HG03521 (cell line): ENCODE data around the gene RASSF4.

Experiments used
- ATAC-seq: cut with Tn5 transposase; IDR thresholded peaks from one replicate; pipeline ENCODE4 v1.9.1; 2021; ENCODE audit warnings: mild to moderate bottlenecking, moderate library complexity; ENCODE audit not compliant: unreplicated experiment

Gene RASSF4

DNA sequence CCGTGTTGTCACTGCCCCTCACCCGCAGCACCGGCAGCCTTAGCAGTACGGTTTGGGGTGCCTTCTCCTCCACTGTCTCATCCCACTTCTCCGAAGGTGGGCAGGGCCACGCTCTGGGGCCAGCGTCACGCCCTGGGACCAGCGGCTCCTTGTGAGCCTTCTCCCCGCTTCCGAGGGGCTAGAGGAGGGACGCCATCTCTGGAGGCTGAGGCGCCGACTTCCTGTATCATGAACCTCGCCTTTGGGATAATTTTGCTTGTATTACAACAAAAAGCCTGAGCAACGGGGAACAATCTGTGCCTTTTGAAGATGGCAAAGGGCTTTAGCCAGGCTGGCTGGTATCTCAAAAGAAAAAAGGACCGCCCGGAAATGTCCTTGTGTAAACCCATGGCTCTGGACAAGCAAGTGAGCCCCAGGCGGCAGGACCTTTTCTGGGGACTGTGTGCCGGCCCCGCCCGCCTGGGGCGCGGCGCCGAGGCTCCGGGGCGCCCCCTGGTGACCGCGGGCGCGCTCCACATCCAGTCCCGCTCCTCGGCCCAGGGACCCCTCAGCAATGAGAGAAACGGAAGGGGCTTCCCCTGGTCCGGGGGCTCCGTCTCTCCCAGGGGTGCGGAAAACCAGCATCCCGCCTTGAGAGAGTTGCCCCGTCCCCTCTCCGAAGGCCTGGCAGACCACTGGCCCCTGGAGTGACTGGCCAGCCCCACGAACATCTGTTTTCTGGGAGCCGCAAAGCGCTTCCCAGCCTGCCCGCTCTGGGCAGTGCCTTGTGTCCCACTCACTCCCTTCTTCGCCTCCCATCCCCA, 15.2 kb downstream of the RASSF4 start:
- peak; percentile 84 for ATAC-seq

DNA sequence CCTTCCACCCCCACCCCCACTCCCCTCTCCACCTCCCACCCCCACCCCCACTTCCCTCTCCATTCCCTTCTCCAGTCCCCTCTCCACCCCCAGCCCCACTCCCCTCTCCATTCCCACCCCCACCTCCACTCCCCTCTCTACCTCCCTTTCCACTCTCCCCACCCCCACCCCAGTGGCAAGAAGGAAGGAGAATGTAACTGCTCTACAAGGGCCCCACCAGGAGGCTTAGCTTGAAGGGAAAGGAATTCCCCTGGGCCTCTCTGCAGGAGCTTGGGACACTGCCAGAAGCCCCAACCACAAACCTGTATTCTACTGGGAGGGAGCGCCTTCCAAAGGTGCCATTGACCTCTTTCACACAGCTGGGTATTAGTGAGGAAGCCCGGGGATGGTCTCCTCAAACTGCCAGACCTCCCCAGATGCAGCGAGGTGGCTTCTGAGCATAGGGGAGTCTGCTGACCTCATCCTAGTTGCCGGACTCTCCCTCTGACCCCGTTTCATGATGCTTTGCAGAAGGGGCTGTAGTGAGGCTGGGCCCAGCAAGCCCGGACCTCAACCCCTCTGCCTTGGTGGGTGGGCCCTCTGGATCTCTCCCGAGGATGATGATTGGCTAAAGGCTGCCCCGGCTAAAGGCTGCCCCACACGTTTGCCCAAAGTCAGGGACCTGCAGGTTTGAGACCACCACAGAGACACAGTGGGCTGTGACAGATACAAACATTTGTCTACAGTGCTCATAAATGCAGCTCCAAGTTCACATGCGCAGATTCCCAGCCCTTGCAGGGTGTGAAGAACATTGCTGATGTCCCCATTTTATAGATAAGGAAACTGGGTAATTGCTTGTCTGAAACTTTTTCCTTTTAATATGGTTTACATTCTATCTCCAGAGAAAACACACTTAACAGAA, 16.1 kb downstream of the RASSF4 start:
- ATAC-seq, result no peak

DNA sequence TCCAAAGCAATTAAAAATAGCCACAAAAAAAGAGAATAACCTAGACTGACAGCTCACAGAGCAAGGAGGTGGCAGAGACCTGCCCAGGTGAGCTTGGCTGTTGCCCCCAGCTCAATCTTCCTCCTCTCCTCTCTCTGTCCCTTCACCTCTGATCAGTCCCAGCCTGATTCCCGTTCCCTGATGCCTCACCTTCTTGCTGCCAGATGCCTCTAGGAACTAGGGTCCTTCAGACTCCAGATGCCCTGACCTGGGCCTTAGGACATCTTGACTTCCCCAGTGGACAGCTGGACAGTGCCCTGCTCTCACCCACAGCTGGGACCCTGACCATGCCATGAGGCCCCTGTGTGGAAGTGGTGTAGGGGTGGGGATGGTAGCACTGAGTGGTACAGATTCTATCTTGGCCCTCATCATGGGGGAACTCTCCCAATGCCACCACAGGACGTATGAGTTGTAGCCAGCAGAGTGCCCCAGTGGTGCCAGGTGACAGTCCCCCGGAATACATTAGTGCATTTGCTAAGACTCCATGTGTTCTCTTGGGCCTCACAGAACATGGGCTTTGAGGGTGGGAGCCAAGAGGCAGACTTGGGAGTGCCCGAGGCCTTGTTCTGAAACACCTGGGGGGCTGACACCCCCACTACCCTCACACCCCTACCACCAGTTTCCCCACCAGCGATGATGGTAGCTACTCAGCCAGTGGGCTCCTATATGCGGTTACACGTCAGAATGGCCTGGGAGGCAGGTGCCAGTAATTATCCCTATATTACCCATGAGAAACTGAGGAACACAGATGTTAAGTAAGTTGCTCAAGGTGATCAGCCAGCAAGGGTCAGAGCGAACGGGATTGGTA, 17.0 kb downstream of the RASSF4 start:
- ATAC-seq, result no peak

DNA sequence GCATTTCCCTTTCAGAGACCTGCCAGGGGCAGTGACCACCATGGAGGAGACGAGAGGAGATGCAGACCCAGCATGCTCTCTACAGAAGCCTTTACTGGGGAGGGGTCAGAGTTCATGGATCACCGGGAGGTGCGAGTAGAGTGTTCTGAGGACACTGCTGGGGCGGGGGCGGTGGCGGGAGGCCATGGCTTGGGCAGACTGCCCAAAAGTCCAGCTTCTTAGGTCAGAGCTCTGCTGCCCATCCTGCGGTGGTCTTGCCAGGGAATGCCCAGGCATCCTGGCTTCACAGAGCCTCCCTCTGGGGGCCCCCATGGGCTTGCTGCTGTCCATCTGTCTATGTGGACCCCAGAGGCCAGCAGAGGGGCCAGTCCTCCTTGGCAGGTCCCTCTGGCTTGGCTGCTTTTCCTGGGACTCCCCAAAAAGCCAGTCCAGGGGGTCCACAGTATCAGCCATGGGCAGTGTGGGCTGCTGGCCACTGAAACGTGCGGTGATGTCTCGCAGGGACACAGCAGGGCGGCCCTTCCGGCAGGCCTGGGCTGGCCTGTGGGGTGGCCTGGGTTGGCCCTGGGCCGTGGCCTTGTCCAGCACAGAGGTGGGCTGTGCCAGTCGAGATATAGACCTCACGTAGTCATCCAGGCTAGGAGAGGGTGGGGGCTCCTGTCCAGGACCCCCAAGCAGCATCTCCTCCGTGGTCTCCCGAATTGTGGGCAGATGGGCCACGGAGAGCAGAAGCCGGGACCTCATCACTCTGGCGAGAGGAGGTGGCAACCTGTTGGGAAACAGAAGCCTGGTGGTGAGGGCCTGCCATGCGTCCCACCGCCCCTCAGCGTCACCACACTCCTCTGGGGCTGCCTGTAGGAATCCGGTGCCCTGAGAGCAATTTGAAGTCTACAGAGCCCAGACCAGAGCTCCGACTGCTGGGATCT, 17.9 kb downstream of the RASSF4 start:
- ATAC-seq, result no peak

DNA sequence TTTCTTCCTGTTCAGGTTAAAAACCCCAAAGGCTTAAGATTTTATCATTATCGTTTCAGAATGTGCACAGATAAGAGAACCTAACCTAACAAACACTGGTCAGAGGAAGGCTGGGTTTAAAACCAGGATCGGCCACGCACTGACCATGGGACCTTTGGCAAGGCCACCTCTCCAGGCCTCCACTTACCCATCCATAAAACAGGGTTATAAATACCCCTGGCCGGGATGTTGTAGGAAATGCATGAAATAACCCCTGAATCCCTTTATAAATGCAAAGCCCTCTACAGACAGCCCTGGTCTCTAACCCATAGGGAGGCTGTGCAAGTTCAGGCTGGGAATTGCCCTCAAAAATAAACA, 18.6 kb downstream of the RASSF4 start:
- no peak for ATAC-seq

DNA sequence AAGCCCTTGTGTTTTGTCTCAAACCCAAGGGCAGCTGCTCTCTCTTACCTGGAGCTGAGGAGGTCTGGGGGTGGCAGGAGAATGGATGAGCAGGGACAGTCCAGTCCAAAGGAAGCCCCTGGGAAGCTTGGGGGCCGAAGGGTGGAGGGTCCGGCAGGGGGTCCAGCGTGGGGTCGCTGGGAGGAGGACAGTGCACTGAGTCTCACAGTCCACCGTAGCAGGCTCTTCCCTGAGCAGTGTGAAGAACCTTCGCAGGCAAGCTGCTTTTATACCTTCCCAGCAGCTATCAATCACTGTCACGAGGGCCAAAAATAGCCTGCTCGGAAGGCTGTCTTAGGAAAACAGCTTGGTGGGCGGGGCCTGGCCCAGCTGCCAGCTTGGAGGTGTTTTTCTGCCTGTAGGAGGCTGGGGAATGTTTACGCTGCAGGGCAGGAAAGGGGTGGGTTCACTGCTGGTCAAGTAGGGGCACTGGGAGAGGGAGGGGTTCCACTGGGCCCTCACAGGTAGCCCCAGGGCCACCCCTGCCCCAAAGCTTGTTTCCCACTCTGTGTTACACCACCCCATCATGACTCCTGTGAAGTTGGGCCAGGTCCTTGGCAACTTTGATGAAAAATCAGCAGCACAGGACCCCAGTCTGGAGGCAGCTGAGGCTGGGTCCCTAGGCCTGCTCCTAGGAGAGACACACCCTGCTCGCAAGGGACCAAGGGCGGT, 19.1 kb downstream of the RASSF4 start, which contains the start of gene DEPP1:
DEPP1 (minus strand) TSS at position 240 of the 711 bp plus-strand sequence. CDS start 779 bp downstream, outside the sequence.
- ATAC-seq, result no peak

DNA sequence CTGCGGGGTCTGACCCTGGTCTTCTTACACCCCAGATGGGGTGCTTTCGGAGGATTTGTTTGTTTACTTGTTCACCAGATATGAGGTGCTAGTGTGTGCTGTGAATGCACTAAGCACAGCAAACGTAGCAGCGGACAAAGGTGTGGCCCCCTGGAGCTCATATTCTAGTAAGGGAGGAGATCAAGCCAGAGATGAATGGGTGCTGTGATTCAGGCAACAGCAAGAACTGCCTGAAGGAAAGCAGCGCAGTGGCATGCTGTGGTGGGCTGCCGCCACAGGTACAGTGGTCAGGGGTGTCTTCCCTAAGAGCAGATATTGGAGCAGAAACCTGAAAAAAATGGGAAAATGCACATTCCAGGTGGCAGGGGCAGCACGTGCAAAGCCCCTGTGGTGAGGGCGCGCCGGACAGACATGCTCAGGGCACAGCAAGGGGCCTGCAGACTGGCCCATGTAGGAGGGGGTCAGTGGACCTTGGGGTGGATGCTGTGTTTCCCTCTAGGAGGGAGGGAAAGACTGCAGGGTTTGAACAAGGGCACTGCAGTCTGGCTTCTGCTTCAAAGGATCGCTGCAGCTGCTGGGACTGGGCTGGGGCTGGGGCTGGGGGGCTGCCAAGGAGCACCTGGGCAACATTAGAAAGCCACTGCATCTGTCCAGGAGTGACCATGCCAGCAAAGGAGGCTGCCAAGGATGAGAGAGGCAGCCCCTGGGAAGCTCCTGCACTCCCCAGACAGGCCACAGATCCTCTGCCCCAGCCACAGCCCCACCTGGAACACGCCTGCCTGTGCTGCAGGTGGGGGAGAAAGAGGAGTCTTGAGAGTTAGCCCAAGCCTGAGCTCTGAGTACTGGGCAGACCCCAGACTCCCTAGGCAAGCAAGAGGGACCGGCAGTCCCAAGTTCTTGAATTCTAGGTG, 19.9 kb downstream of the RASSF4 start:
- no peak for ATAC-seq

DNA sequence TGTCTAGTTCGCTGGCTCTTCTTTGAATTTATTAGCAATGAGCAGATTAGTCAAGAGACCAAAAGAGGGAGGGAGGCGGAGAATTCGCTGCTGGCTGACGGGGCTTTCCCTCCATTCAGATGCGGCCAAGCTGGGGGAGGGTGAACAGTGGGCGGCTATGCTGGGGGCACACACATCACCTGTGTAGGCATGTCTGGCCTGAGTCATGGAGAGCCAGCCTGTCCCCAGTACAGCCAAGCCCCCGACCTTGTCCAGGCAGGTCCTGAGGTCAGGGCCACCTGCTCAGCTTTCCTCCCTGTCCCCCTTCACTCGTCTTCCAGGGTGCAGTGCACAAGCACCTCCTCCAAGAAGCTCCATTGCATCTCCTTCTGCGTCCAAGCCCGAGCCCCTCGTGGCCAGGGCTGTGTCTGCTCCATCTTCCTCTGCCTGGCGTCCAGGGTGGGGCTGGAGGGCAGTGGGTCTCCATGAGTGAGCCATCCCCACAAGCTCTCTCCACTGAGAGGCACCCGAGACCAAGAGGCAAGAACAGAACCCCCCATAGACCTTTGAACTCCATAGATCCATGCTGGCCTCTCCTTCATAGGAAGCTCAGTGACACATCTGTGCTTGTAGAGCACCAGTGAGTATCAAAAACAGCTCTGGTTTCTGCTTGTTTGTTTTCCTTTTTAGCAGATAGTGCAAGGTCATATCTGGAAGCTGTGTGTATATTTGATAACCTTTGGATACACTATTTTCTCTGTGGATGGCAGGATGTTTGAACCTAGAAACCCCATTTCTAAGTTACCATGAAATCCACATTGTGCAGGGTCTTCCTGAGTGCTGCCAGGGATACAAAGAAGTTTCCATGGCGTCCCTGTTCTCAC, 20.9 kb downstream of the RASSF4 start:
- ATAC-seq, result no peak

DNA sequence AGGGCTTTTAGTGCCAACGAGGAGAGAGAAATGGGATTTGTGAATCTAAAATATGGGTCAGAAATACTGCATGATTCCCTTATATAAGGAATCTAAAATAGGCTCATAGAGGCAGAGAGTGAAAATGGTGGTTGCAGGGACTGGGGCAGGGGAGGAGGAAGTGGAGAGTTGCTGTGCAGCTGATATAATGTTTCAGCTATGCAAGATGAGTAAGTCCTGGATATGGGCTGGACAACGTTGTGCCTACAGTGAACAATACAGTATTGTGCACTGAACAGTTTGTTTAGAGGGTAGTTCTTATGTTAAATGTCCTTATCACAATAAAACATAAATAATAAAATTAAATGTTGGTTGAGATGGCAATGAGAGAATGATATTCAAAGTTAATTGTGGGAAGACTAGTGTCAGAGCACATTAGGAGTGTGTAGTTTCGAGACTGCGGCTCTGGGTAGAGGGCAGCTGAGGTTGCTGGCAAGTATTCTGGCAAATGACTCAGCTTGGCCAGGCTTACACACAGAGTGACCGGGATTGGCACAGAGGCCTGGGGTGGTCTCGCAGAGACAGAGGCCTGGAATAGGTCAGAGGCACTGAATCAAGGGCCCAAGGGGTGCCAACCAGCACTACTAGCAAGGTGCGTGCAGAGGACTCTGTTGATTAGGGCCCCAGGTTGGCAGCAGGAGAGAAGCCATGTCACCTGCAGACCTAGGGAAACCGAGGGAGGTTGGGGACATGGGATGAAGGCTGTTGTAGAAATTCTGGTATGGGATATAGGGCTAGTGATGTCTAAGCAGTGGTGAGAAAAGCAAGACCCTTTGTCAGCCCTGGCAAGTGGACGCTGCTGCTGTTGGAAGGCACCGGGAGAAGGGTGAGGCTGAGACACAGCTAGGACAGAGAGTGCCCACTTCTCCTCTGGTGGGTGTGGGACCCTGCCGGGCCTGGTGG, 21.8 kb downstream of the RASSF4 start:
- ATAC-seq, result no peak

DNA sequence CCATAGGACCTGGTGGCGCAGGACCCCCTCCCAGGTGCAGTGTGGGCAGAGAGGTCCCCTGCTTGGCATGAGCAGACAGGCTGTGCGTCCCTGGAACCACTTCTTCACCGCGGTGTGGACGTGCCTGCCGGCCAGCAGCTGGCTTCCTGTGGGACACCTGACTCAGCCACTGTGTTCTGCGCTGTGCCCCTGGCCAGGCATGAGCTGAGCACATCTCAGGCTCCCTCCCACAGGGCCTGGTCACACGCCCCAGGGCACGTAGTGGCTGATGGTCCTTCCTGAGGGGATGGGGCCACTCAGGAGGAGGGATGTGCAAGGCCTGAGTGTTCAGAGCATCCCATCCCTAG, 22.5 kb downstream of the RASSF4 start:
- no peak for ATAC-seq

DNA sequence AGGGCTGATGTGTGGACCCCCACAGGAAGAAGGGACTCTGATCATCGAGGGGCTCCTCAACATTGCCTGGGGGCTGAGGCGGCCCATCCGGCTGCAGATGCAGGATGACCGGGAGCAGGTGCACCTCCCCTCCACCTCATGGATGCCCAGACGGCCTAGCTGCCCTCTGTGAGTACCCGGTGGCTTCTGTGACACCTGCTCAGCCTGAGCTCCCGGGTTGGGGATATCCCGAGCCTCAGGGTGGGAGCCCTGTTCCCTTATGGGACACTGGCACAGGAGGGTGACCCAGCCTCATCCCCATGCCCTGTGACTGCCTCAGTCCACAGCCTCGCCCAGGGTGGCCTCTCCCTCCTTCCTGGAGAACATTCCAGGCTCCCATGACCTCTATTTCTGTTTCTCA, 22.9 kb downstream of the RASSF4 start:
- ATAC-seq, result no peak

DNA sequence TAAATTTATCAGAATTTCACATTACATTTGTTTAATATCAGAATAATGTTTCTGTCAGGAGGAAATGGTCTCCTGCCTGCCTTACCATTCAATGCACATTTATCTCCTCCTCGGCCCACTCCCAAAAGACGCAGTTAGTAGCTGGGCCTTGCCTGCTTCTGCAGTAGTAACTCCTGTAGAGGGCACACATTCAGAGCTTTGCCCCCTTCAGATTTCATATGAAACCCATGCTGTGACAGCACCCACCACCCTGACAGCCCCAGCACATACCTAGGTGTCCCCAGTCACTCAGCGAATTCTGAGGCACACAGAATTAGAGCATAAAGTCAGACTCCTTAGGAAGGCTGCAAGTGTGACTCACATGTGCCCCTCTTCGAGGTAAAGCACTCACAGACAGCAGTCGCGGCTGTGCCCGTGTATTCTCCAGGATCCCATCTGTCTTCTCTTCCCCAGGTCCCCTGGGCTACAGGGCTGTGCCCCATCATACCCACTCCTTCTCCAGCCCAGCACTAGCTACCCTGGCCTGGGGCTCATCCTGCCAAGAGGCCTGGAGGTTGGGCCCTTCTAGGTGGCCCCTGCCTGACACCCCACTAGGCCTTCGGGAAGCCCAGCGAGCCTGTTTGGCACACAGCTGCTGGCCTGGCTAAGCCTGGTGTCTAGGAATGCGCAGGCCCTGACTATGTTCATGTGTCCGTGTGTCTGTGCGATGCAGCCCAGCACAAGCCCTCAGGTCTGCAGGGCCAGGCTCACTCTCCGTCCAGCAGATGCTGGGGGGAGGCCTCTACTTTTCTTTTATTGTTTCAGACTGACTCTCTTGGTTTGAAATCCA, 23.7 kb downstream of the RASSF4 start:
- ATAC-seq, result no peak

DNA sequence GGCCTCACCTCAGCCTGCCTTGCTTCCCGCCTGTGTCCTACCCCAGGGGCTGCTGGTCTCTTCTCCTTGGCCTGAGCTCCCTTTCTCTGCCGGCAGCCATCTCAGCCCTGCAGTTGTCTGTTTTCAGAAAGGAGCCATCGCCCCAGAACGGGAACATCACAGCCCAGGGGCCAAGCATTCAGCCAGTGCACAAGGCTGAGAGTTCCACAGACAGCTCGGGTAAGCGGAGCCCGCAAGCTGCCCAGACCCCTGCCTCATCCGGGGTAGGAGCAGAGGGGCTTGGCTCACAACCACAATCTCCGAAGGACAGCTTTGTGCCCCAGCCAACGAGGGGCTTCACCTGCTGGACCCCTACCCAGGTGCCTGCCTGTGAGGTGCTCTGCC, 24.3 kb downstream of the RASSF4 start:
- ATAC-seq, result no peak

DNA sequence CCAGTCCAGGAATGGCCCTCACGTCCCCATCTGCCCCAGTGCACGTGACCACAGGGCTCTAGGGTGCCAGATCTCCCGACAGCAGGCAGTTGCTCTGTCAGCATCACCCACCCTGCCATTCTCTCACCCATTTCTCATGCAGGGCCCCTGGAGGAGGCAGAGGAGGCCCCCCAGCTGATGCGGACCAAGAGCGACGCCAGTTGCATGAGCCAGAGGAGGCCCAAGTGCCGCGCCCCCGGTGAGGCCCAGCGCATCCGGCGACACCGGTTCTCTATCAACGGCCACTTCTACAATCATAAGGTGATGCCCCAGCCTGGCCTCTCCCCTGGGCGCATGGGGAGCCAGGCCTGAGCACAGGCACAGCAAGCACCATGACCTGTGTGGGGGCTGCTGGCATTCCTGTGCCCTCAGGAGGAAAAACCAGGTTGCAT, 25.1 kb downstream of the RASSF4 start:
- ATAC-seq, result no peak

DNA sequence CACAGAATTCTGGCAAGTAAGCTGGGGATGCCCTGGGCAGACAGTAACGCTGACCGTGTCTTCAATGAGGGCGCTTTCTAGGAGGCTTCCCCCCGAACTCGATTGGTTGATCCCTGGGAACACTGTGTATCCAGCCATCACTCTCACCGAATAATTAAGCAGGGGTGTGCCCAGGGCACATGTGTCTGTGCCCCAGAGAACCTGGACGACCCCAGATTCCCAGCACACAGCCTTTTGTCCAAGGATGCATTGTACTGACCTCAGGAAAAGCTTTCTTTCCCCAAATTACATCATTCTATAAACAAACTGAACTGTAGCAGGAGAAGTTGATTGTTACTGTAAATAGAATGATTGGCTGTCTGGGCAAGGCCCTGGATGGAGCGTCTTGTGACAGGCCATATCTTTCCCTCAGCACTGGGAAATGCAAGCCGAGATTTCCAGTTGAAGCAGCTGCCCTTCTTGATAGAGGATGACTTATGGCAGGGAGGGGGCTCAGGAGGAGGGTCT, 25.6 kb downstream of the RASSF4 start:
- no peak for ATAC-seq
